Aorta (tissue), 5 donors: ENCODE results near the gene RETREG2. TPM values are rescaled to one million over a fixed set of nuclear protein-coding genes. Genes with fewer than 3 reads are reported as not detected.

Source experiments
- ATAC-seq: fragments of 200-7000 bp; cut with Tn5 transposase; one replicate; pipeline ENCODE4 v1.9.1; 2022; ENCODE audit warnings: moderate library complexity; ENCODE audit not compliant: low FRiP score
- DNase-seq, 2 donors: peaks; one replicate each; pipeline ENCODE4 v3.0.0-alpha.2; 2020
- H3K27ac ChIP-seq, 2 donors: one replicate each; pipeline ENCODE4 v1.5.1; 2013; ENCODE audit warnings: low read length in 2 of 2, mild to moderate bottlenecking in 2 of 2, moderate library complexity in 2 of 2, control low read depth in 1 of 2, inconsistent platforms in 1 of 2, low read depth in 1 of 2
- H3K27me3 ChIP-seq, 2 donors: one replicate each; pipeline ENCODE4 v1.6.1; 2013; ENCODE audit warnings: control low read depth in 1 of 2, low read length in 1 of 2, mild to moderate bottlenecking in 1 of 2, moderate library complexity in 1 of 2; ENCODE audit not compliant: insufficient read depth in 2 of 2, control insufficient read depth in 1 of 2
- H3K36me3 ChIP-seq, 2 donors: one replicate each; pipeline ENCODE4 v1.6.1; 2013; ENCODE audit warnings: control low read depth in 1 of 2, low read length in 1 of 2, mild to moderate bottlenecking in 1 of 2; ENCODE audit not compliant: insufficient read depth in 2 of 2, control insufficient read depth in 1 of 2
- H3K4me1 ChIP-seq, 2 donors: one replicate each; pipeline ENCODE4 v1.6.1; 2013; ENCODE audit warnings: low read length in 2 of 2, control low read depth in 1 of 2, mild to moderate bottlenecking in 1 of 2, moderate library complexity in 1 of 2; ENCODE audit not compliant: insufficient read depth in 2 of 2, control insufficient read depth in 1 of 2
- H3K4me3 ChIP-seq, 2 donors: one replicate each; pipeline ENCODE4 v1.5.1; 2013; ENCODE audit warnings: low read length in 2 of 2, control low read depth in 1 of 2, mild to moderate bottlenecking in 1 of 2
- H3K9me3 ChIP-seq: one replicate; pipeline ENCODE4 v1.6.1; 2013; ENCODE audit warnings: mild to moderate bottlenecking, low read length; ENCODE audit not compliant: control insufficient read depth
- WGBS, 2 donors: extraction: QIAGEN DNeasy Blood & Tissue Kit; methylation state at CpG; one replicate each; pipeline ENCODE4 v1.1.7; 2013; 5-methylcytosine and 5-hydroxymethylcytosine counted together
- intact Hi-C, 2 donors: fragments of 100-400 bp; cut with DNase I; formaldehyde crosslinking; loops; one replicate each; pipeline versions ENCODE4 v1.14.2 to v1.15.0; 2022
- polyA plus RNA-seq, 2 donors: library from polyadenylated mRNA; stranded (reverse); fragments of 200-250 nt; gene quantifications; one replicate each; pipeline ENCODE4 v1.2.3, GENCODE V29; 2013
- total RNA-seq, 2 donors: library from RNA; stranded (reverse); fragmentation: NEBNext Ultra II Directional; extraction: Animal tissue kit (Norgen Biotek cat#: 25700); gene quantifications; one replicate each; pipeline ENCODE4 v1.2.1, GENCODE V29; 2021
- donor health status: healthy with polysubstance abuse.
- donor health status: Bipolar disorder and iron deficiency.
- donor health status: DM: no; HTN: no; CAD: no.
- donor health status: DM: no; HTN: no; CAD: no.
- donor health status: DM: yes; HTN: yes; CAD: no.

RETREG2 gene
- total and polyA plus RNA-seq, 4 donors: 19.3 to 70.6 (median 46.1) TPM

DNA sequence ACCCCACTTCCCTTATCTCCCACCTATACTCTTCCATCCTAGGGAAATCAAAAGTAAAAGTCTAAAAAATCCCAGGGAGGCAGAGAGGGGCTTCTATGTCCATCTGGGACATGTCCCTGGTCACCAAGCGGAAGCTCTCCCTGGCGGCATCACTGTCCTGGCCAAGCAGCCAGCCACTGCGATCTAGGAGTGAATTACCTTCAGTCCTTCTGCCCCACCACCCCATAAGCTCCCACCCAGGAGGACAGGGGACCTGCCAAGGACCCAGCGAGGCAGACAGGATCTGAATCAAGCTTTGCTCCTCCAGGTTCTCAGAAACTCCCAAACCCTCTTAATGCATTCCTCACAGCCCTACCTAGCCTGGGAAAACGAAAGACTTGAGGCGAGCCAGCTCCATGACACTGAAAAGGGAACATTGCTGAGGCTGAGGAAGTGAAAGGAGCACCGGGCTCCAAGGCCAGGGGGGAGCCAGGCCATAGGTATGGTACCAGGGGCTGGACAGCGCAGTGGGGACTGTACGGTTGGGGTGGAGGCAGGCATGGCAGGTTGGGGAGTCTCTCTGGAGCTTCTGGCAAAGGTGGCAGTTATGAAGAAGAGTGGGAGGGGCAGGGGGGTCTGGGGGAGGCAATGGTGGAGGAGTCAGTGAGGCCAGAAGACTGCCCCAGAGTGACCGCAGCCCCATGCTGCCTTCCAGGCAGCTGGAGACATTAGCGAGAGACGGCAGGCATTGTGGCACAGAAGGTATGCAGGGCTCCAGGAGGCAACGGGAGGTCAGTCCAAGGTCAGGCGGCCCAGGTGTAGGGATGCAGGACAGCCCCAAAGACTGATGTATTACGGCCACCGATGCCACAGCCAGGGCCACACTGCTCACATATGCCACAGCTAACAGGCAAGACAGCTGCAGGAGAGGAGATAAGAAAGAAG lies 5.6 kb upstream of the RETREG2 start:
- intact Hi-C loops: loop anchor here in 1 of 2 donors (5.0 to 10.0 kb wide), 2 partner anchors 125 to 212 kb away; partner anchors contain the start of gene DNPEP

DNA sequence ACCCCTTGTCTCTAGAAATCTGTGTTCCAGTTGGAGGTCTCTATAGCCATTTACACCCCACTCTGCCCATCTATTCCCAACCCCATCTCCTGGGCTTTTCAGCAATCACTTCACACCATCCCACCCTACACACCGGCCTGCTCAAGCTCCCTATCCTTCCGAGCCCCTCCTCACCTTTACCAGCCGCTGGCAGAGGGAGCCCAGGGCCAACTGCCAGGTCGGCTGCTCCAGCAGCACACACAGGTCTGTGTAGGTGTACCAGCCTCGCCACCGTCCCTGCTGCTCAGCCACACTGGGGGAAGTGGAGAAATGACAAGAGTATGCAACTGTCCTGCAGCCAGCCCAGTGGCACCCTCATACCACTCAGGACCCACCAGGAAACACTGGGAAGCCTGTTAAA lies 4.9 kb upstream of the RETREG2 start:
- no peak overlapping the region for H3K27ac ChIP-seq
- DNase-seq (no peak), ATAC-seq (no peak)
- peaks cover 0 to 4% of the 10 kb centered on the region in 2 donors for H3K36me3 ChIP-seq
- WGBS, 2 donors: 87 to 89% methylated on average over 6 of the region's 6 CpGs
- no peaks in the 10 kb centered on the region for H3K27me3 ChIP-seq
- no peaks in the 10 kb centered on the region for H3K4me1 ChIP-seq
- H3K9me3 ChIP-seq: no peaks in the 10 kb centered on the region
- intact Hi-C loops: loop anchor here in 1 of 2 donors (5.0 to 10.0 kb wide), 2 partner anchors 124 to 212 kb away; partner anchors contain the start of gene DNPEP
- no peak overlapping the region for H3K4me3 ChIP-seq

More for the DNA sequence above, 5.6 kb upstream of the RETREG2 start:
- no peaks in the 10 kb centered on the region for H3K9me3 ChIP-seq
- no peaks in the 10 kb centered on the region for H3K27me3 ChIP-seq
- H3K27ac ChIP-seq: no peak overlapping the region
- ATAC-seq (no peak), DNase-seq (no peak)
- no peak overlapping the region for H3K4me3 ChIP-seq
- H3K4me1 ChIP-seq: no peaks in the 10 kb centered on the region
- 86% methylated on average over 16 of the region's 16 CpGs for WGBS, 2 donors
- peaks cover 0 to 4% of the 10 kb centered on the region in 2 donors for H3K36me3 ChIP-seq

DNA sequence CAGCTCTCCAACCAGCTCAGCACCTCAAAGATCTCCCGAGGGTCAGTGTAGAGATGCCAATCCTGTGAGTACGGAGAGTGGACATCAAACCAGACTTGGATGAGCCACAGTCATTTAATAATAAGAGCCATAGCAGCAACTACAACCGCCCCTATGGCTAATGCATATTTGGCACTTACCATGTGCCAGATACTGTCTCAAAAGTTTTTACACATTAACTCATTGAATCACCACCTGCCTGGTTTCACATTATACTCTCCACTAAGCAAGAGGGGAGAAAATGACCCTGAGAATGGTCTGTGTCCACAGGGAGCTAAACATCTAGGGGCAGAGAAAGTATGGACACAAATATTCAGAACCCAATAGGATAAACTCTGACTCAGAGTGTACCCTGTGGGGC lies 3.9 kb upstream of the RETREG2 start:
- Histone ChIP-seq H3K4me3 (no peak overlapping the region), H3K27me3 (no peaks in the 10 kb centered on the region), H3K36me3 (peaks cover 0 to 4% of the 10 kb centered on the region in 2 donors), H3K4me1 (peaks cover 0 to 3% of the 10 kb centered on the region in 2 donors), H3K9me3 (no peaks in the 10 kb centered on the region), H3K27ac (no peak overlapping the region)
- ATAC-seq (no peak), DNase-seq (no peak)
- 80 to 85% methylated on average over 3 of the region's 3 CpGs for WGBS, 2 donors
- intact Hi-C loops: loop anchor here in 1 of 2 donors (5.0 to 10.0 kb wide), 2 partner anchors 123 to 211 kb away; partner anchors contain the start of gene DNPEP

GRCh38 chr2:219174801-219175200 lies 3.3 kb upstream of the RETREG2 start:
- H3K36me3 ChIP-seq: peaks cover 0 to 4% of the 10 kb centered on the region in 2 donors
- no peak overlapping the region for H3K27ac ChIP-seq
- H3K9me3 ChIP-seq: no peaks in the 10 kb centered on the region
- DNase-seq (no peak), ATAC-seq (no peak)
- 82 to 83% methylated on average over 7 of the region's 7 CpGs for WGBS, 2 donors
- H3K4me1 ChIP-seq: peaks cover 0 to 3% of the 10 kb centered on the region in 2 donors
- H3K27me3 ChIP-seq: no peaks in the 10 kb centered on the region
- intact Hi-C loops: loop anchor here (5.0 to 10.0 kb wide), 4 partner anchors 52 to 212 kb away; partner anchors contain the start of genes DNPEP (in 2 of the 2), ANKZF1 (in 1 of the 2) and ATG9A (in 1 of the 2)
- no peak overlapping the region for H3K4me3 ChIP-seq

- Histone ChIP-seq H3K4me3 (peak overlapping the region in 1 of 2 donors; percentile 88), H3K27ac (no peak overlapping the region), H3K9me3 (no peaks in the 10 kb centered on the region), H3K27me3 (no peaks in the 10 kb centered on the region), H3K36me3 (peaks cover 0 to 4% of the 10 kb centered on the region in 2 donors), H3K4me1 (peaks cover 0 to 3% of the 10 kb centered on the region in 2 donors)
- no peak for ATAC-seq
- no peak for DNase-seq
- intact Hi-C loops: loop anchor here (5.0 to 10.0 kb wide), 3 partner anchors 52 to 212 kb away; partner anchors contain the start of genes DNPEP (in 2 of the 2), ANKZF1 (in 1 of the 2) and ATG9A (in 1 of the 2)
- WGBS, 2 donors: 81 to 83% methylated on average over 7 of the region's 7 CpGs
Observed at GRCh38 chr2:219175486-219175885, 2.6 kb upstream of the RETREG2 start.

DNA sequence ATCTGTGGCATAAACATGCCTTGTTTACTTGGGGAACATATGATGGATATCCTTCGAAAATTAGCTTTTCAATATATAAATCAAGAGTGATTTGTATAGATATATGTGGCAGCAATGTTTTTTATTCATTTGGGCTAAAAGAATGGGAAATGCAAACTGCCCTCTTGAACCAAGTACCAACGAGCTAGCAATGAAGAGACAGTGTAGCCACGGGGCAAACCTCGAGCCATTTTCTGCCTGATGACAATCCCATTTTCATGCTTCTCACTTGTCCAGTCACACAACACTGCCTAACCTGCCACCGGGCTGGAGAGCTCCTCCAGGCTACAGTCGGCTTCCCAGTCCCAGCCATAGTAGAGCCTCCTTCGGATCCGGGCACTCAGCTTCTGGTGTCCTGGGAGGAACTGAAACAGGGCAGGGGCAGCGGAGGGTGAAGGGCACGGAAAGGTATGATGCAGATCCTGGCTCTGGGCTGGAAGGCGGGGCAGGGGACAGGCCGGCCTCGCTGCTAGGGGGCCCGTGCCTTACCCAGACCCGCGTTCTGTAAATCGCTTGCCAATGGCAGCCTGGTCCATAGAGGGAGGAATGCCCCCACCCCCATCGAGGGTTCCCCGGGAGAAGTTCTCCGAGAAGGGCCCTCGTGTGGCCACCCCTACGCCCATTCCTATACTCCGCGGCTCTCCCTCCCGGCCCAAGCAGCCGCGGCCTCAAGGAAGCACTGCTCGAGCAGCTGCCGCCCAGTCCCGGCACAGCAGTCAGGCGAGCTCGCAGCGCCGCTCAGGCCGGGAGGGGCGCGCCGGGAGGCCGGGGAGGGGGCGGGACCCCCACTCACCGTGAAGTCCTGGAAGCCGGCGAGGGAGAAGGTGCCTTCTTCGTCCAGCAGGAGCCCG lies 1.9 kb upstream of the RETREG2 start:
- intact Hi-C loops: loop anchor here (2.0 to 10.0 kb wide), 4 partner anchors 43 to 211 kb away; partner anchors contain the start of genes DNPEP (in 2 of the 2), ABCB6 (in 1 of the 2), ANKZF1 (in 1 of the 2) and ATG9A (in 1 of the 2)
- H3K9me3 ChIP-seq: no peaks in the 10 kb centered on the region
- peak; percentile 67 to 85 for DNase-seq
- peak overlapping the region; percentile 75 to 88 for H3K27ac ChIP-seq
- H3K36me3 ChIP-seq: peaks cover 0 to 6% of the 10 kb centered on the region in 2 donors
- peak; percentile 54 for ATAC-seq
- H3K4me3 ChIP-seq: peak overlapping the region; percentile 88 to 91
- WGBS, 2 donors: 2 to 3% methylated on average over 33 to 45 of the region's 45 CpGs
- peaks cover 0 to 3% of the 10 kb centered on the region in 2 donors for H3K4me1 ChIP-seq
- H3K27me3 ChIP-seq: no peaks in the 10 kb centered on the region

DNA sequence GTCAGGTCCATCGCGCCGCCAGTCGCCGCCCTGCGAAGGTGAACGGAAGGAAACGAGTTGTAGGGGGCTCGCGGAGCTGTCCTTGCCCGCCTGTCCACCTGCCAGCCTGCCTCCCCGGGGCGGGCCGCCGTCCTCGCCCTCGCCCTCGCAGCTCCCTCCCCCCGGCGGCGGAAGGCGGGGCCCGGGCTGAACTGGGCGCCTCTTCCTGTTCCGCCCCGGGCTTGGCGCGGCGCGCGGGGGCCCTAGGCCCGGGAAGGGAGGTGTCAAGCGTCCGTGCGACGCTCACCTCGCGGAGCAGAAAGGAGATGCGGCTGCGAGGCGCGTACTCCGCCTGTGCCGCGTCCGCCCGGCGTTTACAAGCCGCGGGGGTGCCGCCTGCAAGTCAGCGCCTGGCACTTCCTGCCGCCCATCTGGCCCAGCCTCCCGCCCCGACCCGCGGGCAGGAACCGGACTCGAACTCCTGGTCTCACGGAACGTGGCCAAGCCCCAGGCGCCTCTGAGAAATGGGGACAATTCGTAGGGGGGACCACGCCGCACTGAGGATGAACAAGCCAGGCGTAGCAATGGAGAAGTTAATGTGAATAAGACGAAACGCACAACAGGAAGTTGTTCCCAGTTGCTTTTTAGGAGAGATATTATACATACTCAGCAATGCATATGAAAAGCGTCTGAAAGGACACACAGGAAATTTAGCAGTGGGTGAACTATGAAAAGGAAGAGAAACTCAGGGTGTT lies 1.1 kb upstream of the RETREG2 start, which contains the start of gene CNPPD1:
CNPPD1 (minus strand) TSS at position 108 of the 734 bp plus-strand sequence; CDS start at position 11, 97 bp downstream.
- ATAC-seq: peak; percentile 93
- Histone ChIP-seq H3K4me3 (peak within 1 kb of the TSS; percentile 88 to 91), H3K36me3 (peaks cover 0 to 8% of the 10 kb centered on the region in 2 donors), H3K4me1 (peaks cover 0 to 3% of the 10 kb centered on the region in 2 donors), H3K27ac (peak within 1 kb of the TSS; percentile 75 to 88), H3K9me3 (no peaks in the 10 kb centered on the region), H3K27me3 (no peaks in the 10 kb centered on the region)
- WGBS, 2 donors: 0 to 1% methylated on average over 47 to 69 of the region's 69 CpGs
- intact Hi-C loops: loop anchor here (2.0 to 10.0 kb wide), 4 partner anchors 42 to 210 kb away; partner anchors contain the start of genes DNPEP (in 2 of the 2), ABCB6 (in 1 of the 2), ANKZF1 (in 1 of the 2) and ATG9A (in 1 of the 2)
- DNase-seq: peak; percentile 94 to 95
